Retinal pigment epithelial cell (primary cell): ENCODE data around the gene NBPF3.

Experiments used
- DNase-seq: peaks from one replicate; pipeline ENCODE4 v3.0.0-alpha.2; 2010; ENCODE audit warnings: low read depth
- H3K4me3 ChIP-seq: 2 replicates; pipeline ENCODE4 v1.5.1; 2011; ENCODE audit warnings: mild to moderate bottlenecking, low read length, control low read depth, moderate library complexity
- TF ChIP-seq, protein P1 (sequence below): conservative IDR thresholded peaks from 2 replicates; pipeline ENCODE4 v1.5.1; 2011; ENCODE audit warnings: low read depth, low read length, control low read depth, inconsistent platforms

The NBPF3 gene

GRCh38 chr1:21508580-21509350, 68.8 kb downstream of the NBPF3 start:
- no peak for DNase-seq
- H3K4me3 ChIP-seq, result no peak overlapping the region
- TF ChIP-seq, protein P1, sequence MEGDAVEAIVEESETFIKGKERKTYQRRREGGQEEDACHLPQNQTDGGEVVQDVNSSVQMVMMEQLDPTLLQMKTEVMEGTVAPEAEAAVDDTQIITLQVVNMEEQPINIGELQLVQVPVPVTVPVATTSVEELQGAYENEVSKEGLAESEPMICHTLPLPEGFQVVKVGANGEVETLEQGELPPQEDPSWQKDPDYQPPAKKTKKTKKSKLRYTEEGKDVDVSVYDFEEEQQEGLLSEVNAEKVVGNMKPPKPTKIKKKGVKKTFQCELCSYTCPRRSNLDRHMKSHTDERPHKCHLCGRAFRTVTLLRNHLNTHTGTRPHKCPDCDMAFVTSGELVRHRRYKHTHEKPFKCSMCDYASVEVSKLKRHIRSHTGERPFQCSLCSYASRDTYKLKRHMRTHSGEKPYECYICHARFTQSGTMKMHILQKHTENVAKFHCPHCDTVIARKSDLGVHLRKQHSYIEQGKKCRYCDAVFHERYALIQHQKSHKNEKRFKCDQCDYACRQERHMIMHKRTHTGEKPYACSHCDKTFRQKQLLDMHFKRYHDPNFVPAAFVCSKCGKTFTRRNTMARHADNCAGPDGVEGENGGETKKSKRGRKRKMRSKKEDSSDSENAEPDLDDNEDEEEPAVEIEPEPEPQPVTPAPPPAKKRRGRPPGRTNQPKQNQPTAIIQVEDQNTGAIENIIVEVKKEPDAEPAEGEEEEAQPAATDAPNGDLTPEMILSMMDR, result peak; percentile 50

- no peak within 1 kb of the TSS for H3K4me3 ChIP-seq
- DNase-seq, result no peak
- TF ChIP-seq, protein P1, result no peak
Measured at GRCh38 chr1:21509351-21510112, 69.6 kb downstream of the NBPF3 start, which contains the start of gene ALPL. Gene ALPL, plus strand, starts transcription at chr1:21509423. Its CDS starts 44,659 bp downstream, at chr1:21554082.

DNA sequence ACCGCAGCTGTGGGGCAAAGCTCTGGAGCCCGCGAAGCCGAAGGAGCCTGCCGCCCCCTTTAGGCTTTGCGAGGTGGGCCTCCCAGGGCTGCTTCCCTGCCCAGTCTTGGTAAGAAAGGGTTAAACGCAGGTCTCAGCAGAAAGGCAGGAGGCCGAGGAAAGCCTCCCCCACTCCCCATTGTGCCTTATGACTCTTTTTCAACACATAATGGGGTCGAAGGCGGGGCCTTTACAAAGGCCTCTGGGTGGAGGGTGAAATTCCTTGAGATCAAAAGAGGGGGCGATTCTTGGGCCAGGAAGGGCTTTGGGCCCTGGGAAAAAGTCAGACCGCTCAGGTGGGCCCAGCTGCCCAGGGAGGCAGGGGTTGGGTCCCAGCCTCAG, 70.2 kb downstream of the NBPF3 start:
- H3K4me3 ChIP-seq, result no peak overlapping the region
- no peak for DNase-seq
- TF ChIP-seq, protein P1, result no peak

DNA sequence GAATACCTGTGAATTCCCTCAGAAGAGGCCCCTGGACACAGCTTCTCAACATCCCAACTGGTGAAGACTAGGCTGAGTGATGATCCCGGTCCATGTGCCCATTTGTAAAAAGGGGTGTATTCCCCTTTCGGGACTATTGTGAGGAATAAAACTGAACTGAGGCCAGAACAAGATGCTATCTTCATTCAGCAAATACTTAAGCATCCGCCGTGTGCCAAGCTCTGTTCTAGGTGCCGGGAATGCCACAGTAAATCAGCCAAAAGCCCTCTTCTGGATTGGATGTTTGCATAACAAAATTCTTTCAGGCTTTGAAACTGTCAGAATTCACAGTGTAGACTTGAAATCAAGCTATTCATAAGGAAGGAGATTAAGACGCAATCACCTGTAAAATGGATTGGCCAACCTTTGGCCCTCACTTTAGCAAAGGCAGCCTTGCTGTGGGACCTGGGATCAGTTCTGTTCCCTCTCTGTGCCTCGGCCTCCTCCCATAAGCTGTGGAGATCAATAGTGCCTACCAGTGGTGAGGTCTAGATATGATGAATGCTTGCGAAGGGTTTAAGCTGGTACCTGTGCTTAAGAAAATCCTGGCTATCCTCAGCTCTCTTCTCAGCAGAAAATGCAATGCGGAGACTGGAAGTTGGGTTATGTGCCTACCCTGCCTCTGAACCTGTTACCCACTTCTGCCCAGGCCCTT, 71.1 kb downstream of the NBPF3 start:
- no peak overlapping the region for H3K4me3 ChIP-seq
- DNase-seq, result no peak
- TF ChIP-seq, protein P1, result peak; percentile 25

- H3K4me3 ChIP-seq, result no peak overlapping the region
- DNase-seq, result peak; percentile 69
- TF ChIP-seq, protein P1, result no peak
Measured at GRCh38 chr1:21511579-21512522, 71.9 kb downstream of the NBPF3 start.

GRCh38 chr1:21514245-21514644, 74.3 kb downstream of the NBPF3 start:
- DNase-seq, result no peak
- TF ChIP-seq, protein P1, result no peak

More at GRCh38 chr1:21514245-21514644, 74.3 kb downstream of the NBPF3 start:
- no peak overlapping the region for H3K4me3 ChIP-seq
